Spinal cord (tissue), 10 donors: ENCODE results near the gene LIMA1. TPM values are rescaled to one million over a fixed set of nuclear protein-coding genes. Genes with fewer than 3 reads are reported as not detected.

Experiments
- DNase-seq, 6 donors: peaks; one replicate each; pipeline versions ENCODE4 v3.0.0 to v3.0.0-alpha.2; 2013 to 2015; ENCODE audit warnings: low spot score in 6 of 6, low read depth in 4 of 6
- H3K27ac ChIP-seq: one replicate; pipeline ENCODE4 v1.5.1; 2013; ENCODE audit warnings: low read depth, low read length, control low read depth
- H3K27me3 ChIP-seq: one replicate; pipeline ENCODE4 v1.6.1; 2013; ENCODE audit warnings: low read length; ENCODE audit not compliant: control insufficient read depth, insufficient read depth
- H3K36me3 ChIP-seq: one replicate; pipeline ENCODE4 v1.6.1; 2013; ENCODE audit warnings: low read length; ENCODE audit not compliant: control insufficient read depth, insufficient read depth
- H3K4me1 ChIP-seq: one replicate; pipeline ENCODE4 v1.6.1; 2013; ENCODE audit warnings: low read length; ENCODE audit not compliant: control insufficient read depth, insufficient read depth
- H3K4me3 ChIP-seq: one replicate; pipeline ENCODE4 v1.5.1; 2013; ENCODE audit warnings: low read depth, low read length, control low read depth
- H3K9me3 ChIP-seq: one replicate; pipeline ENCODE4 v1.6.1; 2013; ENCODE audit warnings: low read length; ENCODE audit not compliant: control insufficient read depth, insufficient read depth
- WGBS: methylation state at CpG from one replicate; pipeline ENCODE4 v1.1.5; 2013; ENCODE audit warnings: missing lambda C conversion rate; ENCODE audit not compliant: insufficient coverage; 5-methylcytosine and 5-hydroxymethylcytosine counted together
- polyA plus RNA-seq, 2 donors: library from polyadenylated mRNA; unstranded; fragments of 120-200 nt; gene quantifications; one replicate each; pipeline ENCODE4 v1.2.1, GENCODE V29; 2013; ENCODE audit not compliant: insufficient read length in 2 of 2
- total RNA-seq, 2 donors: library from RNA; depleted of rRNA in 1 of 2; stranded (reverse); fragments of 120-200 nt in 1 of 2; fragments of >200 nt in 1 of 2; gene quantifications; one replicate each; pipeline versions ENCODE4 v1.2.3 to v1.2.4, GENCODE V29; 2013 to 2014
- donor health status: healthy.

LIMA1 gene
- total and polyA plus RNA-seq, 4 donors = 49.3 to 77.7 (median 56.0) TPM

- peak in 1 of 6 donors; percentile 87 for DNase-seq
- H3K36me3 ChIP-seq = peaks cover 9% of the 10 kb centered on the region
- peaks cover 24% of the 10 kb centered on the region for H3K4me1 ChIP-seq
- no peaks in the 10 kb centered on the region for H3K9me3 ChIP-seq
- no CpG with 5 or more reads among the region's 1 CpG for WGBS
- H3K27ac ChIP-seq = peak overlapping the region; percentile 76
- no peaks in the 10 kb centered on the region for H3K27me3 ChIP-seq
- no peak overlapping the region for H3K4me3 ChIP-seq
These were observed 96.6 kb downstream of the LIMA1 start for GRCh38 chr12:50186681-50187080.

- Histone ChIP-seq H3K4me3 (no peak overlapping the region), H3K9me3 (no peaks in the 10 kb centered on the region), H3K27me3 (no peaks in the 10 kb centered on the region), H3K36me3 (peaks cover 4% of the 10 kb centered on the region), H3K27ac (peak overlapping the region; percentile 44), H3K4me1 (peaks cover 24% of the 10 kb centered on the region)
- 30% methylated on average over 3 of the region's 6 CpGs for WGBS
- DNase-seq = peak in 5 of 6 donors; percentile 35 to 95 (median 61)
These were observed 97.2 kb downstream of the LIMA1 start for GRCh38 chr12:50185970-50186663.

- peak overlapping the region; percentile 44 for H3K27ac ChIP-seq
- H3K4me3 ChIP-seq = no peak overlapping the region
- H3K36me3 ChIP-seq = peaks cover 2% of the 10 kb centered on the region
- peak in 2 of 6 donors; percentile 13 to 51 for DNase-seq
- H3K9me3 ChIP-seq = no peaks in the 10 kb centered on the region
- no peaks in the 10 kb centered on the region for H3K27me3 ChIP-seq
- H3K4me1 ChIP-seq = peaks cover 24% of the 10 kb centered on the region
- WGBS = 32% methylated on average over 4 of the region's 4 CpGs
These were observed 97.9 kb downstream of the LIMA1 start for GRCh38 chr12:50185301-50185895.

- WGBS = 95% methylated on average over 5 of the region's 5 CpGs
- H3K27me3 ChIP-seq = no peaks in the 10 kb centered on the region
- DNase-seq = no peak
- no peaks in the 10 kb centered on the region for H3K9me3 ChIP-seq
- no peak overlapping the region for H3K4me3 ChIP-seq
- no peak overlapping the region for H3K27ac ChIP-seq
- H3K36me3 ChIP-seq = peaks cover 8% of the 10 kb centered on the region
- H3K4me1 ChIP-seq = peaks cover 24% of the 10 kb centered on the region
These were observed 99.1 kb downstream of the LIMA1 start for GRCh38 chr12:50184261-50184660.

GRCh38 chr12:50182461-50182860 lies 100.9 kb downstream of the LIMA1 start:
- Histone ChIP-seq H3K27me3 (no peaks in the 10 kb centered on the region), H3K4me1 (peaks cover 14% of the 10 kb centered on the region), H3K9me3 (no peaks in the 10 kb centered on the region), H3K36me3 (peaks cover 16% of the 10 kb centered on the region), H3K27ac (no peak overlapping the region), H3K4me3 (no peak overlapping the region)
- peak in 1 of 6 donors; percentile 14 for DNase-seq

- Histone ChIP-seq H3K4me3 (no peak overlapping the region), H3K9me3 (no peaks in the 10 kb centered on the region), H3K36me3 (peaks cover 16% of the 10 kb centered on the region), H3K4me1 (peaks cover 10% of the 10 kb centered on the region), H3K27me3 (no peaks in the 10 kb centered on the region), H3K27ac (no peak overlapping the region)
- DNase-seq = no peak
- WGBS = 91% methylated on average over 4 of the region's 4 CpGs
These were observed 101.6 kb downstream of the LIMA1 start for GRCh38 chr12:50181691-50182090.

GRCh38 chr12:50175716-50176026 lies 107.6 kb downstream of the LIMA1 start:
- H3K27ac ChIP-seq = no peak overlapping the region
- DNase-seq = no peak
- WGBS = no CpG with 5 or more reads among the region's 1 CpG
- H3K27me3 ChIP-seq = no peaks in the 10 kb centered on the region
- peaks cover 2% of the 10 kb centered on the region for H3K4me1 ChIP-seq
- no peaks in the 10 kb centered on the region for H3K9me3 ChIP-seq
- H3K36me3 ChIP-seq = peaks cover 14% of the 10 kb centered on the region
- no peak overlapping the region for H3K4me3 ChIP-seq

- no peaks in the 10 kb centered on the region for H3K27me3 ChIP-seq
- peaks cover 12% of the 10 kb centered on the region for H3K36me3 ChIP-seq
- H3K9me3 ChIP-seq = no peaks in the 10 kb centered on the region
- no peak overlapping the region for H3K4me3 ChIP-seq
- WGBS = 83% methylated on average over 12 of the region's 16 CpGs
- H3K27ac ChIP-seq = no peak overlapping the region
- DNase-seq = peak; percentile 57 to 95 (median 76)
- H3K4me1 ChIP-seq = peaks cover 2% of the 10 kb centered on the region
These were observed 108.2 kb downstream of the LIMA1 start for GRCh38 chr12:50174971-50175715.

GRCh38 chr12:50167049-50167828 lies 116.1 kb downstream of the LIMA1 start, which contains the start of gene CERS5:
Gene CERS5 (minus strand): TSS chr12:50167369. CDS start chr12:50167297, 72 bp downstream.
- 0% methylated on average over 70 of the region's 70 CpGs for WGBS
- H3K9me3 ChIP-seq = no peaks in the 10 kb centered on the region
- H3K27me3 ChIP-seq = no peaks in the 10 kb centered on the region
- peaks cover 23% of the 10 kb centered on the region for H3K4me1 ChIP-seq
- H3K36me3 ChIP-seq = no peaks in the 10 kb centered on the region
- peak within 1 kb of the TSS; percentile 90 for H3K4me3 ChIP-seq
- H3K27ac ChIP-seq = peak within 1 kb of the TSS; percentile 98
- peak; percentile 91 to 99 (median 93) for DNase-seq
